Caco-2 (cell line): Measurements from ENCODE around the gene KDF1. TPM values are rescaled to one million over a fixed set of nuclear protein-coding genes. Genes with fewer than 3 reads are reported as not detected.

Source experiments
- BruUV-seq: library from RNA; stranded (reverse); fragments of 400-500 nt; replicated peaks from 2 replicates; lab custom pipeline; 2021; lab: Mats Ljungman, UMichigan
- CTCF ChIA-PET: fragments of 300-600 bp; sonication (Branson Sonifier 250); formaldehyde crosslinking; loops from one replicate; lab custom pipeline; 2022; ENCODE audit warnings: antibody characterized with exemption; lab: Charles Lee
- POLR2A ChIA-PET: fragments of 300-600 bp; sonication (Branson Sonifier 250); formaldehyde crosslinking; loops from one replicate; lab custom pipeline; 2022; ENCODE audit warnings: antibody characterized with exemption; lab: Charles Lee
- DNase-seq, 2 experiments: peaks; one replicate each; pipeline versions ENCODE4 v3.0.0 to v3.0.0-alpha.2; 2020 to 2022
- H3K27me3 ChIP-seq: replicated peaks from 2 replicates; pipeline ENCODE4 v1.6.0; 2011; ENCODE audit warnings: low read length; ENCODE audit not compliant: control insufficient read depth, insufficient read depth
- H3K36me3 ChIP-seq: 2 replicates; pipeline ENCODE4 v1.5.1; 2011; ENCODE audit warnings: low read length; ENCODE audit not compliant: control insufficient read depth, insufficient read depth
- H3K4me1 ChIP-seq: fragments of 250-450 bp; sonication (Bioruptor Pico); 2 replicates; pipeline ENCODE4 v1.5.1; 2020; ENCODE audit warnings: mild to moderate bottlenecking
- H3K4me3 ChIP-seq: 2 replicates; pipeline ENCODE4 v1.5.1; 2011; ENCODE audit warnings: low read depth, mild to moderate bottlenecking, control low read depth, low read length
- H3K9me3 ChIP-seq: fragments of 250-450 bp; sonication (Bioruptor Pico); 2 replicates; pipeline ENCODE4 v1.5.1; 2020; ENCODE audit warnings: mild to moderate bottlenecking, moderate library complexity
- H3K27ac Mint-ChIP-seq: one replicate; pipeline ENCODE4 v1.8.0; 2022; ENCODE audit warnings: mixed read lengths; ENCODE audit not compliant: unreplicated experiment
- H3K27me3 Mint-ChIP-seq: one replicate; pipeline ENCODE4 v1.8.0; 2022; ENCODE audit warnings: mixed read lengths; ENCODE audit not compliant: insufficient read depth, unreplicated experiment
- H3K36me3 Mint-ChIP-seq: one replicate; pipeline ENCODE4 v1.8.0; 2022; ENCODE audit warnings: mild to moderate bottlenecking, mixed read lengths; ENCODE audit not compliant: insufficient read depth, unreplicated experiment
- H3K4me1 Mint-ChIP-seq: one replicate; pipeline ENCODE4 v1.8.0; 2022; ENCODE audit warnings: low read depth, mixed read lengths; ENCODE audit not compliant: unreplicated experiment
- H3K4me3 Mint-ChIP-seq: one replicate; pipeline ENCODE4 v1.8.0; 2022; ENCODE audit warnings: mild to moderate bottlenecking, moderate library complexity, mixed read lengths; ENCODE audit not compliant: unreplicated experiment
- H3K9me3 Mint-ChIP-seq: one replicate; pipeline ENCODE4 v1.8.0; 2022; ENCODE audit warnings: mixed read lengths; ENCODE audit not compliant: unreplicated experiment
- CTCF ChIP-seq, 2 experiments: fragments of 200-600 bp in 1 of 2; IDR thresholded peaks; 1 replicate in 1 of 2; 2 replicates in 1 of 2; pipeline versions ENCODE4 v1.5.1 to v1.8.0; 2011 to 2022; ENCODE audit warnings: antibody characterized with exemption in 1 of 2, control low read depth in 1 of 2, inconsistent platforms in 1 of 2, low read depth in 1 of 2, low read length in 1 of 2, mild to moderate bottlenecking in 1 of 2, moderate library complexity in 1 of 2; ENCODE audit not compliant: insufficient read depth in 1 of 2, severe bottlenecking in 1 of 2, unreplicated experiment in 1 of 2
- intact Hi-C: fragments of 100-400 bp; cut with micrococcal nuclease; formaldehyde crosslinking; loops from one replicate; pipeline ENCODE4 v1.10.0; 2022; ENCODE audit not compliant: unreplicated experiment
- total RNA-seq: library from RNA; stranded (reverse); gene quantifications from 2 replicates; pipeline ENCODE4 v1.2.3, GENCODE V29; 2022

The KDF1 gene
- total RNA-seq, 1 experiment from 2014 or later, result 14.1 TPM

DNA sequence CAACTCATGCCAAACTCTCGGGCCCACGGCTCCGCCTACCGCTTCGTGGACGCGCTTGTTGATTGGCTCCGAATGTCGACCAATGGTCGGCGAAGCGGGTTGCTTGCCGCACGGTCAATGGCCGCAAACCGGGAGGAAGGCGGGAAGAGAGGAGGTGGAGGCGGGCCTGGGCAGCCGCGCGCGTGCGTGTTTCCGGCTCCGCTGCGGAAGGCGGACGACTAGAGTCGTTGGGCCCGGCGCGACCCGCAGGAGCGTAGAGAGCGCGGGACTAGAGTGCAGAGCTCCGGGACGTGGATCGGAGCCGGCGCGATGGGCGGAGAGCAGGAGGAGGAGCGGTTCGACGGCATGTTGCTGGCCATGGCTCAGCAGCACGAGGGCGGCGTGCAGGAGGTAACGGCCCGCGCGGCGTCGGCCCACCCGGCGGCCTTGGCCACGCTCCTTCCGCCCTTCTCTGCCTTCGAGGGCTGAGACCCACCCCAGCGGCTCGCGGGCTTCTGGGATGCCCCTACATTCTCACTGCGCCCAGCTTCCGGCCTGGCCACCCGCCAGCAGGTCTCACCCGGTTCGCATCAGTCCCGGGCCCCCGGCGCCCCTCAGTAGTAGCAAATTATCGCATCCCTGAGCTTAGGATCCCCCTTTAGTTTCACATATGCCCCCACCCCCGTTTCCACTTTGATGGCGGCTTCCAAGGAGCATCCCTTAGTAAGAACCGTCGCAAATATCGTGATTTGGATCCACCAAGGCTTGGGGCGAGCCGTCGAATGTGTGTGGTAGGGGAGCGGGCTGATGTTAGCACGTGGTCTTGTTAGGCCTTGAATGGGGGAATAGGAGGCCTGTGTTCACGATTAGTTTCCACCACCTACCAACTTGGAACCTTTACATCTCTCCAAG, 38.5 kb downstream of the KDF1 start, which contains the start of gene NUDC:
NUDC (plus strand) TSS at position 204 of the 891 bp plus-strand sequence; CDS start at position 310, 106 bp downstream.
- no peak for TF ChIP-seq CTCF (IDR thresholded peaks at IDR 0.05; ENCODE audit: insufficient read depth in 1 of 2, low read depth in 1 of 2, low read length in 1 of 2, severe bottlenecking in 1 of 2, unreplicated experiment in 1 of 2)
- Mint-ChIP-seq H3K27me3 (no peaks in the 10 kb centered on the region), H3K9me3 (no peaks in the 10 kb centered on the region), H3K4me3 (peak within 1 kb of the TSS; percentile 97), H3K4me1 (peaks cover 7% of the 10 kb centered on the region), H3K36me3 (peaks cover 37% of the 10 kb centered on the region), H3K27ac (peak within 1 kb of the TSS; percentile 82)
- peak; percentile 94 to 95 for DNase-seq
- BruUV-seq, result no TSS peak
- CTCF ChIA-PET, result interaction anchor here (1.2 kb wide), 1 partner anchor 31 kb away, joined by 3 read pairs; the partner anchor contains the start of gene GPN2
- peaks cover 2% of the 10 kb centered on the region; the same call in 1 of the 2 replicates for H3K36me3 ChIP-seq
- POLR2A ChIA-PET, result interaction anchor here (0.6 to 1.8 kb wide), 2 partner anchors 22 to 682 kb away, joined by 5 to 7 read pairs; partner anchors contain the start of genes AHDC1 and GPATCH3
- H3K27me3 ChIP-seq, result no peaks in the 10 kb centered on the region
- intact Hi-C loops, result no loop called here
- H3K9me3 ChIP-seq, result no peaks in the 10 kb centered on the region
- H3K4me3 ChIP-seq, result peak within 1 kb of the TSS; percentile 83
- peaks cover 12% of the 10 kb centered on the region for H3K4me1 ChIP-seq

GRCh38 chr1:26921126-26921539, 39.1 kb downstream of the KDF1 start:
- H3K27ac Mint-ChIP-seq, result peak overlapping the region; percentile 82
- CTCF ChIA-PET, result interaction anchor here (1.2 kb wide), 1 partner anchor 31 kb away, joined by 3 read pairs; the partner anchor contains the start of gene GPN2

More at GRCh38 chr1:26921126-26921539, 39.1 kb downstream of the KDF1 start:
- Histone ChIP-seq H3K27me3 (no peaks in the 10 kb centered on the region), H3K4me1 (peaks cover 12% of the 10 kb centered on the region), H3K4me3 (peak overlapping the region; percentile 29), H3K36me3 (peaks cover 2% of the 10 kb centered on the region; the same call in 1 of the 2 replicates), H3K9me3 (no peaks in the 10 kb centered on the region)
- Mint-ChIP-seq H3K9me3 (no peaks in the 10 kb centered on the region), H3K36me3 (peaks cover 30% of the 10 kb centered on the region), H3K4me3 (peak overlapping the region; percentile 97), H3K4me1 (peaks cover 7% of the 10 kb centered on the region), H3K27me3 (no peaks in the 10 kb centered on the region)
- TF ChIP-seq CTCF (IDR thresholded peaks at IDR 0.05; ENCODE audit: insufficient read depth in 1 of 2, low read depth in 1 of 2, low read length in 1 of 2, severe bottlenecking in 1 of 2, unreplicated experiment in 1 of 2), result no peak
- intact Hi-C loops, result no loop called here
- POLR2A ChIA-PET, result interaction anchor here (0.6 to 1.8 kb wide), 2 partner anchors 21 to 683 kb away, joined by 5 to 7 read pairs; partner anchors contain the start of genes AHDC1 and GPATCH3
- no peak for DNase-seq
- no TSS peak for BruUV-seq
